Ecto neural progenitor cell (in vitro differentiated cells): ENCODE results near the gene PPFIA2.

Source experiments
- DNase-seq: peaks from one replicate; pipeline ENCODE4 v3.0.0-alpha.2; 2018; ENCODE audit warnings: low spot score

PPFIA2 gene

GRCh38 chr12:81208187-81208911 is 550.8 kb downstream of the PPFIA2 start:
- no peak for DNase-seq
